ENCODE results near the gene PKNOX1. TPM values are rescaled to one million over a fixed set of nuclear protein-coding genes. Genes with fewer than 3 reads are reported as not detected.
"Not testable (repeated sequence)": the region's sequence is repeated elsewhere in the genome, so short reads cannot be mapped to it uniquely, and the experiment has no call there.

Gene PKNOX1
- total RNA-seq = 18.9 TPM

GRCh38 chr21:42973991-42974831 is at the start of gene PKNOX1:
PKNOX1 (plus strand) TSS chr21:42974562; CDS start chr21:43004382, 29,820 bp downstream.
- peak; percentile 98 for DNase-seq

DNA sequence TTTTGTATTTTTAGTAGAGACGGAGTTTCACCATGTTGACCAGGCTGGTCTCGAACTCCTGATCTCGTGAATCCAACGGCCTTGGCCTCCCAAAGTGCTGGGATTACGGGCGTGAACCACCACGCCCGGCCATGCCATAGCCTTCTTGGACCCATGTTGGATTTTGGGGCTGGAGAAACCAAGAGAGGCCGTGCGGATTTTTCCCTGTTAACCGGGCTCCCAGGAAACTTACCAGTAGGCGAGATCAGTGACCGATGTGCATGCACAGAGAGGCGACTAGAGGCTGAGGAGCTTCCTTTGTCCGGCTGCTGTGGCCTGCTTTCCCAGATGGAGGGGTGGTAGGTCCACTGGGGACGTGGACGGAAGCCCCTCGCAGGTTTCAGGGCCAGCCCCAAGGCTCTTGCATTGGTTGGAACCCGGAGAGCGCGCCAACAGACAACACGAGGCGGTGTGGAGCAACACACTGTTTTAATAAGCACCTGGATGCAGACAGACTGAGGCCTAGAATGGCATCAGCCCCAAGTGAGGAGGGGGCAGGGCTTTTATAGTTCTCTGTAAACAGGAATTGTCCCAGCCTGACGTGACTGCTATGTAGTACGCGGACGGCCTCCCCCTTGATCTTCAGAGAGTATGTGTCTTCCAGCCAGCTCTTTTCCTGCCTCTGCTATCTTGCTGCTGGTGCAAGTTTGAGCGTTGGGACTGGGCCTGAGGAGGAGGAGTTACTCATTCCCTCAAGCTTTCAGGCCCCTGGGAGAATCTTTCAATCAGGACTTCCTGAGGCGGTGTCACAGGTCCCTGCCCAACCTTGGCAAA is 49.0 kb upstream of the PKNOX1 start, which contains the start of gene ERVH48-1:
Gene ERVH48-1 (minus strand): TSS at position 517 of the 813 bp plus-strand sequence. CDS start 6,624 bp downstream, outside the sequence.
- DNase-seq = no peak

DNA sequence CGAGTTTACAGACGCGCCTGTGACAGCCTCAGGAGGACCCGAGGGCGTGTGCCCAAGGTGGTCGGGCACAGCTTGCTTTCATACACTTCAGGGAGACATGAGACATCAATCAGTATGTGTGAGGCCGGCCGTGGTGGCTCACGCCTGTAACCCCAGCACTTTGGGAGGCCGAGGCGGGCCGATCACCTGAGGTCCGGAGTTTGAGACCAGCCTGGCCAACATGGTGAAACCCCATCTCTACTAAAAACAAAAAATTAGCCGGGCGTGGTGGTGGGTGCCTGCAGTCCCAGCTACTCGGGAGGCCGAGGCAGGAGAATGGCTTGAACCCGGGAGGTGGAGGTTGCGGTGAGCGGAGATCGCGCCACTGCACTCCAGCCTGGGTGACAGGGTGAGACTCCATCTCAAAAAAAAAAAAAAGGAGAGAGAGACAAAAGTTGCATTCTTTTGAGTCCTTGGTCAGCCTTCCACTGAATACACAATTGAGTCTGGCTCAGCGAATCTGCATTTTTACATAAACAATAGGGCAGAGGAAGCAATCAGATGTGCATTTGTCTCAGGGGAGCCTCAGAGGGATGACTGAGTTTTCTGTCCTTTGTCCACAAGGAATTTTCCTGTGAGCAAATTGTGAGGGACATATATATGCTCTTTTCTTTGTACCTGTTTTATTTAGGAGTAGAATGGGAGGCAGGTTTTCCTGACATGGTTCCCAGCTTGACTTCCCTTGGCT is 46.7 kb upstream of the PKNOX1 start:
- DNase-seq = not testable (repeated sequence)

DNA sequence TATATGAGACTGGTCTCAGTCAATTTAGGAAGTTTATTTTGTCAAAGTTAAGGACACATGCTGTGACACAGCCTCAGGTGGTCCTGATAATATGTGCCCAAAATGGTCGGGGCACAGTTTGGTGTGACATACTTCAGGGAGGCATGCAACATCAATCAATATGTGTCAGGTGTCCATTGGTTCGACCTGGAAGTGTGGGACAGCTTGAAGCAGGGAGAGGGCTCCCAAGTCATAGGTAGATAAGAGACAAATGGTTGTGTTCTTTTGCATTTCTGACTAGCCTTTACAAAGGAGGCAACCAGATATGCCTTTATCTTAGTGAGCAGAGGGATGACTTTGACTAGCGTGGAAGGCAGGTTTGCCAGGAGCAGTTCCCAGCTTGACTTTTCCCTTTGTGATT is 44.4 kb upstream of the PKNOX1 start:
- no peak for DNase-seq

DNA sequence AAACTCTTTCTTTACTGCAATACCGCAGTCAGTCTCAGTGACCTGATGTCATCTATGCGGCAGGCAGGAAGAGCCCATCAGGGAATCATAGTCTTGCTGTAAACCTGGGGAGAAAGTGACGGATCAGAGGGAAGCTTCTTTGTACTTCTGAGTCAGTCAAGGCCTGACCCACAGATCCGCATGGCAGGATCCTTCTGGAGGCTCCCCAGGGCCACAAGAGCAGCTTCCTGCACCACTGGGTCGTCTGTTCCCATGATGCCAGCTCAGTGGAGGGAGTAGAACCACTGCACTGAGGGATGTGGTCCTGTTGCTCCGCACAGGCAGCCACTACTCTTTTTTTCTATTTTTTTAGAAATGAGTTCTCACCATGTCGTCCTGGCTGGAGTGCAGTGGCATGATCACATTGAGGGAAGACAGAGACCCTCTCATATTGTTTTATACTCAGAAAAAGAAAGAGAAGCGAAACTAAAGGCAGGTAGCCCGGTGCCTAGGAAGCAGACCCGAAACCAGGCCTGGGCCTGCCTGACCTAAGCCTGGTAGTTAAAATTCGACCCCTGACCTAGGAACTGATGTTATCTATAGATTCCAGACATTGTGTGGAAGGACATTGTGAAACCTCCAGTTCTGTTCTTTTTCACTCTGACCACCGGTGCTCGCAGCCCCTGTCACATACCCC is 42.7 kb upstream of the PKNOX1 start:
- DNase-seq = no peak

GRCh38 chr21:42932378-42933136 is 41.8 kb upstream of the PKNOX1 start:
- DNase-seq = not testable (repeated sequence)

DNA sequence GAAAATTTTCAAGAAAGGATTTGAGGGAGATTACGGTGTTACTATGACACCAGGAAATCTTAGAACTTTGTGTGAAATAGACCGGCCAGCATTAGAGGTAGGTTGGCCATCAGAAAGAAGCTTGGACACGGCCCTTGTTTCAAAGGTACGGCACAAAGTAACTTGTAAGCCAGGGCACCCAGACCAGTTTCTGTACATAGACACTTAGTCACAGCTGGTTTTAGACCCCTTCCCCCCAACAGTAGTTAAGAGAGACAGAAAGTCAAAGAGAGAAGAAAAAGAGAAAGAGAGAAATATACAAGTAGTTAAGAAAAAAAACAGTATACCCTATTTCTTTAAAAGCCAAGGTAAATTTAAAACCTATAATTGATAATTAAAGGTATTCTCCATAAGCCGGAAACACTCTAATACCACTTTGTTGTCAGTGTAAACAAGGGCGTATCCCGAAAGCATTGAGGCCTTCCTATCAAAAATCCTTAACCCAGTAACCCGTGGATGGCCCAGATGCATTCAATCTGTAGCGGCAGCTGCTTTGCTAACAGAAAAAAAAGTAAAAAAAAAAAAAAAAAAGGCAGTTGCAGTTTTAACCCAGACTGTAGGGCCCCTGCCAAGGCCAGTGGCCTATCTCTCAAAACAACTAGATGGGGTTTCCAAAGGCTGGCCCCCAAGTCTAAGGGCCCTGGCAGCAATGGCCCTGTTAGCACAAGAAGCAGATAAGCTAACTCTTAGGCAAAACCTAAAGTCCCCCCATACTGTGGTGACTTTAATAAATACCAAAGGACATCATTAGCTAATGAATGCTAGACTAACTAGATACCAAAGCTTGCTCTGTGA is 41.0 kb upstream of the PKNOX1 start:
- not testable (repeated sequence) for DNase-seq

DNA sequence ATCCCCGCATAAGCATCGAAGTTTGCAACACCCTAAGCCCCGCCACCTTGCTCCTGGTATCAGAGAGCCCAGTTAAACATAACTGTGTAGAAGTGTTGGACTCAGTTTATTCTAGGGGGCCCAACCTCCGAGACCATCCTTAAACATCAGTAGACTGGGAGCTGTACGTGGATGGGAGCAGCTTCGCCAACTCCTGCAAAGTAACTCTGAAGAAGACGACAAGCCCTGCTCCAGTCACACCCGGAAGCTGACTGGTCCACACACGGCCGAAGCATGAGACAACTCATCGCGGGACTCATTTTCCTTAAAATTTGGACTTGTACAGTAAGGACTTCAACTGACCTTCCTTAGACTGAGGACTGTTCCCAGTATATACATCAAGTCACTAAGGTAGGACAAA is 40.4 kb upstream of the PKNOX1 start:
- not testable (repeated sequence) for DNase-seq

GRCh38 chr21:42936360-42936759 is 38.0 kb upstream of the PKNOX1 start:
- not testable (repeated sequence) for DNase-seq

DNA sequence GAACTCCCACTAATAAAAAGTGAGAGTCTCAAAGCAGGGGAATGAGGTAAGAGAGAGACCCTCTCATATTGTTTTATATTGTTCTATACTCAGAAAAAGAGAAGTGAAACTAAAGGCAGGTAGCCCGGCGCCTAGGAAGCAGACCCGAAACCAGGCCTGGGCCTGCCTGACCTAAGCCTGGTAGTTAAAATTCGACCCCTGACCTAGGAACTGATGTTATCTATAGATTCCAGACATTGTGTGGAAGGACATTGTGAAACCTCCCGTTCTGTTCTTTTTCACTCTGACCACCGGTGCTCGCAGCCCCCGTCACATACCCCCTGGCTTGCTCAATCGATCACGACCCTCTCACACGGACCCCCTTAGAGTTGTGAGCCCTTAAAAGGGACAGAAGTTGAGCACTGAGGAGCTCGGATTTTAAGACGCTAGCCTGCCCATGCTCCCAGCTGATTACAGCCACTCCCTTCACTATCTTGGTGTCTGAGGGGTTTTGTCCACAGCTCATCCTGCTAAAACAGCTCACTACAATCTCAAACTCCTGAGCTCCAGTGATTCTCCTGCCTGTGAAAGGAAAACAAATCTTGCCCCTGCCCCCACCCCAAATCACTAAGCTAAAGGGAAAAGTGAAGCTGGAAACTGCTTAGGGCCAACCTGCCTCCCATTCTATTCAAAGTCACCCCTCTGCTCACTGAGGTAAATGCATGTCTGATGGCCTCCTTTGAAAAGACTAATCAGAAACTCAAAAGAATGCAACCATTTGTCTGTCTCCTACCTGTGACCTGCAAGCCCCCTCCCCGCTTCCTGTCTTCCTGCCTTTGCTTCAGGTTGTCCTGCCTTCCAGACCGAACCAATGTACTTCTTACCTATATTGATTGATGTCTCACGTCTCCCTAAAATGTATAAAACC is 37.1 kb upstream of the PKNOX1 start:
- not testable (repeated sequence) for DNase-seq

- no peak for DNase-seq
Measured at GRCh38 chr21:42937960-42938605, 36.3 kb upstream of the PKNOX1 start.

GRCh38 chr21:42938606-42938995 is 35.8 kb upstream of the PKNOX1 start:
- not testable (repeated sequence) for DNase-seq

DNA sequence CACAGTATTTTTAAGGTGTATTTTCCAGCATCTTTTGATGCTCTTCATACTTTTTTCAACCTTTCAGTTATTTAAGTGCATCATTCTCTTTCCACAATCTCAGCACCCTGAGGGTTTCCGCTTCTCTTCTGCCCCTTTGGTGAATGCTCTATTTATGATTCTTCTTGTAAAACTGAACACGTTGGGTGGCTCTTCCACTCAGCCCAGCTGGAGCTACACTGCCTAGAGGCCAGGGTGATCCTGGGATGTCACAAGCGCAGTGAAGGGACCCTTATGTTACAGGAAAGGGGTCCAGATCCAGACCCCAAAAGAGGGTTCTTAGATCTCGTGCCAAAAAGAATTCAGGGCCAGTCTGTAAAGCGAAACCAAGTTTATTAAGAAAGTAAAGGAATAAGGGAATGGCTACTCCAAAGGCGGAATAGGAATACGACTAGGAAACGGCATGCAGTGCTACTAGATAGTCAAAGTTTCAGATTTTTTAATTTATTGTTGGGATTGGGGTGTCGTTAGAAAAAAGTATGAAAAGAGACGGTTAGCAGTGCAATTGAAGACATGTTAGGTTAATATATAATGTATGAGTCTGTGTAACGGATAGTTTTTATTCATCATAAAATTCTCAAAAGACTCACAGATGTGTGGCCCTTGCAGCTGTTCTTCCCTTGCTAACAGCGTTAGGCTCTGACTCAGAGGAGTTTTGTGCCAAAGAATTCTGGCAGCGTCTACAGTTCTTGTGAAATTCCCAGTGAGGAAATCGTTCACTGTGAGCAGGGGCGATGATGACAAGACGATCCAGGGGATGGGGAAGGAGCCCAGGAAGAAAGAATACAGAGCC is 34.6 kb upstream of the PKNOX1 start:
- peak; percentile 73 for DNase-seq

DNA sequence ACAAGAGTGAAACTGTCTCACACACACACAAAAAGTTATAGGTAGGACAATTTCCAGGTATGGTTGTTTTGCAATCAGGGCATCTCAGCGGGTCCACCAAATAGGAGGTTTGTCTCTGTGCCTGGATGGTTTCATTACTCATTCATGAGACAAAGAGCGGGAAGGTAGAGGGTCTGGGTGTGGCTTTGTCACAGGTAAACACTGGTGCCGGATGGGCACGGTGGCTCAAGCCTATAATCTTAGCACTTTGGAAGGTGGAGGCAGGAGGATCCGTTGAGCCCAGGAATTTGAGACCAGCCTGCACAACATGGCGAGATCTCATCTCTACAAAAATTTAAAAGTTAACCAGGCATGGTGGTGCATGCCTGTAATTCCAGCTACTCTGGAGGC is 32.7 kb upstream of the PKNOX1 start:
- DNase-seq = no peak

DNA sequence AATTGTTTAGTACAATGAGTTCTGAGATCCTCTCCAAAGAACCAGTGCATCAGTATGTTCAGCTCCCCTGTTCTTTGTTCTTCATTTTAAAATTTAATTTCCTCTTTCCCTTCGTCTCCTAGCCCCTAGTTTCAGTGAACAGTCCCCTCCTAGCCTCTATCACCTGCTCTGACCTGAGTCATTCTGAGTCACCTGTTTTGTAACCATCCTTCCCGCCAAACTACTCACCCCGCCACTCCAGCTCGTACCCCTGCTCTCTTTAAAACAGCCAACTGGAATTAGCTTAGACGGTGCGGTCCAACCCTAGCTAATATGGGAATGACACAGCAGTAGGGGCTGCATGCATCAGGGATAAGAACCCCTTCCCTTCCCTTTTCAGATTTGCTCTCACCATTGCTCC is 32.1 kb upstream of the PKNOX1 start:
- DNase-seq = no peak

- not testable (repeated sequence) for DNase-seq
Measured at GRCh38 chr21:42949094-42949755, 25.1 kb upstream of the PKNOX1 start.

GRCh38 chr21:42951193-42951592 is 23.2 kb upstream of the PKNOX1 start:
- not testable (repeated sequence) for DNase-seq
